ENCODE data around the gene DCT.

DNA sequence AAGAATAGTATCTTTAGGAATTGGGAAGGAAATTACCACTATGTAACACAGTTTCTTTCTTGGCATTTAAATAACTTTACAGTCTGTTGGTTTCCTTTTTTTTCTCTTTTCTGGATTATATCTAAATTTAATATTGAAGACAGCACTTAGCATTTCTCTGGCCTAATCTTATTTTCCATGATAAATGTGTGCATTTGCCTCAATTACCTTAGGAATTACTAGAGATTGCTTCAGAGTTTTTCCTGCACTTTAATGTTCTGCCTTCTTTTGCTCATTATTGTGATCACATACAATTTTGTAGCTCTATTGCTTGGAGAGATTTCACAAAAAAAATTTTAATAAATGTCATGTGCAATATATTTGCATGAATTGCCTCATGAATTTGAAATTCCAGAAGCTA lies 25.1 kb downstream of the DCT start:
- TF ChIP-seq, protein P1, sequence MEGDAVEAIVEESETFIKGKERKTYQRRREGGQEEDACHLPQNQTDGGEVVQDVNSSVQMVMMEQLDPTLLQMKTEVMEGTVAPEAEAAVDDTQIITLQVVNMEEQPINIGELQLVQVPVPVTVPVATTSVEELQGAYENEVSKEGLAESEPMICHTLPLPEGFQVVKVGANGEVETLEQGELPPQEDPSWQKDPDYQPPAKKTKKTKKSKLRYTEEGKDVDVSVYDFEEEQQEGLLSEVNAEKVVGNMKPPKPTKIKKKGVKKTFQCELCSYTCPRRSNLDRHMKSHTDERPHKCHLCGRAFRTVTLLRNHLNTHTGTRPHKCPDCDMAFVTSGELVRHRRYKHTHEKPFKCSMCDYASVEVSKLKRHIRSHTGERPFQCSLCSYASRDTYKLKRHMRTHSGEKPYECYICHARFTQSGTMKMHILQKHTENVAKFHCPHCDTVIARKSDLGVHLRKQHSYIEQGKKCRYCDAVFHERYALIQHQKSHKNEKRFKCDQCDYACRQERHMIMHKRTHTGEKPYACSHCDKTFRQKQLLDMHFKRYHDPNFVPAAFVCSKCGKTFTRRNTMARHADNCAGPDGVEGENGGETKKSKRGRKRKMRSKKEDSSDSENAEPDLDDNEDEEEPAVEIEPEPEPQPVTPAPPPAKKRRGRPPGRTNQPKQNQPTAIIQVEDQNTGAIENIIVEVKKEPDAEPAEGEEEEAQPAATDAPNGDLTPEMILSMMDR (IDR thresholded peaks at IDR 0.05; ENCODE audit: low read depth, low read length) = no peak
- no peak for TF ChIP-seq POLR2A (IDR thresholded peaks at IDR 0.05; ENCODE audit: extremely low read depth, insufficient read length)
- no peak for TF ChIP-seq MYC (IDR thresholded peaks at IDR 0.05; ENCODE audit: low read depth, low read length)
- TF ChIP-seq, protein P2, sequence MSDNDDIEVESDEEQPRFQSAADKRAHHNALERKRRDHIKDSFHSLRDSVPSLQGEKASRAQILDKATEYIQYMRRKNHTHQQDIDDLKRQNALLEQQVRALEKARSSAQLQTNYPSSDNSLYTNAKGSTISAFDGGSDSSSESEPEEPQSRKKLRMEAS (IDR thresholded peaks at IDR 0.05; ENCODE audit: low read depth, low read length) = no peak

Data from NB4 (cell line).